PC-9 (cell line): Measurements from ENCODE around the gene TLR3. TPM values are rescaled to one million over a fixed set of nuclear protein-coding genes. Genes with fewer than 3 reads are reported as not detected.
A peak's percentile ranks its signal among the peaks of the same experiment; 100 is the strongest.

Experiments used
- Bru-seq: library from RNA; stranded (reverse); fragments of 400-500 nt; gene quantifications from one replicate; lab custom pipeline; 2021; lab: Mats Ljungman, UMichigan
- BruChase-seq, 2 experiments: library from RNA; stranded (reverse); fragments of 400-500 nt; gene quantifications; one replicate each; lab custom pipeline; 2021; lab: Mats Ljungman, UMichigan
- BruUV-seq: library from RNA; stranded (reverse); fragments of 400-500 nt; replicated peaks from 2 replicates; lab custom pipeline; 2021; lab: Mats Ljungman, UMichigan
- CTCF ChIA-PET: fragments of 300-600 bp; sonication (Branson Sonifier 250); formaldehyde crosslinking; loops from one replicate; lab custom pipeline; 2022; ENCODE audit warnings: antibody characterized with exemption; lab: Charles Lee
- POLR2A ChIA-PET: fragments of 300-600 bp; sonication (Branson Sonifier 250); formaldehyde crosslinking; loops from one replicate; lab custom pipeline; 2022; ENCODE audit warnings: antibody characterized with exemption; ENCODE audit not compliant: unreplicated experiment; lab: Charles Lee
- DNase-seq, 2 experiments: peaks; one replicate each; pipeline versions ENCODE4 v3.0.0 to v3.0.0-alpha.2; 2015 to 2022; ENCODE audit warnings: mixed read lengths in 1 of 2
- H2AFZ ChIP-seq: fragments of 200-600 bp; sonication (generic); 2 replicates; pipeline ENCODE4 v1.8.1; 2017; ENCODE audit warnings: antibody characterized with exemption
- H3F3A ChIP-seq: fragments of 200-600 bp; sonication (generic); 2 replicates; pipeline ENCODE4 v1.8.1; 2017; ENCODE audit warnings: antibody characterized with exemption, mild to moderate bottlenecking, low read depth; ENCODE audit not compliant: insufficient read depth
- H3K27ac ChIP-seq: fragments of 200-600 bp; sonication (generic); 2 replicates; pipeline ENCODE4 v1.6.1; 2016; ENCODE audit warnings: mixed run types
- H3K27me3 ChIP-seq: fragments of 200-600 bp; sonication (generic); 2 replicates; pipeline ENCODE4 v1.6.1; 2016; ENCODE audit warnings: low read depth, mixed run types; ENCODE audit not compliant: insufficient read depth
- H3K36me3 ChIP-seq: fragments of 200-600 bp; sonication (generic); 2 replicates; pipeline ENCODE4 v1.6.1; 2016; ENCODE audit warnings: low read depth, mixed run types
- H3K4me1 ChIP-seq: fragments of 200-600 bp; sonication (generic); replicated peaks from 2 replicates; pipeline ENCODE4 v1.6.1; 2016; ENCODE audit warnings: mixed run types; ENCODE audit not compliant: insufficient read depth
- H3K4me2 ChIP-seq: fragments of 200-600 bp; sonication (generic); 2 replicates; pipeline ENCODE4 v1.6.1; 2017; ENCODE audit warnings: mixed run types
- H3K4me3 ChIP-seq: fragments of 200-600 bp; sonication (generic); 2 replicates; pipeline ENCODE4 v1.6.1; 2016; ENCODE audit warnings: mixed run types
- H3K79me2 ChIP-seq: fragments of 200-600 bp; sonication (generic); 2 replicates; pipeline ENCODE4 v1.6.1; 2017; ENCODE audit warnings: low read depth, mixed run types
- H3K9me2 ChIP-seq: fragments of 200-600 bp; sonication (generic); 2 replicates; pipeline ENCODE4 v1.8.1; 2017; ENCODE audit warnings: mild to moderate bottlenecking; ENCODE audit not compliant: insufficient read depth
- H3K9me3 ChIP-seq: fragments of 200-600 bp; sonication (generic); 2 replicates; pipeline ENCODE4 v1.8.1; 2016; ENCODE audit warnings: low read depth; ENCODE audit not compliant: insufficient read depth
- H4K20me1 ChIP-seq: fragments of 200-600 bp; sonication (generic); 2 replicates; pipeline ENCODE4 v1.8.1; 2017; ENCODE audit not compliant: insufficient read depth
- EZH2 ChIP-seq: fragments of 200-600 bp; sonication (generic); IDR thresholded peaks from 2 replicates; pipeline ENCODE4 v1.8.0; 2017; ENCODE audit warnings: antibody characterized with exemption, low read depth
- intact Hi-C: fragments of 100-400 bp; cut with micrococcal nuclease; formaldehyde crosslinking; loops from one replicate; pipeline ENCODE4 v1.10.0; 2022; ENCODE audit not compliant: unreplicated experiment
- long read RNA-seq: library from polyadenylated mRNA; stranded (forward); transcript quantifications from one replicate; pipeline ENCODE4 v2.0.0, GENCODE V29; 2022
- total RNA-seq: library from RNA; stranded (reverse); gene quantifications from 2 replicates; pipeline ENCODE4 v1.2.3, GENCODE V29; 2021
- TF ChIP-seq, protein P1 (sequence below): fragments of 200-600 bp; sonication (generic); conservative IDR thresholded peaks from 2 replicates; pipeline ENCODE4 v1.6.1; 2017; ENCODE audit warnings: mixed run types, antibody characterized with exemption, mild to moderate bottlenecking, moderate library complexity

TLR3 gene
- total RNA-seq (7.7 and 10.3 TPM in 2 replicates), Bru-seq, nascent RNA (percentile 39 among the genes with signal in this experiment), BruChase-seq, experiment 1, labeled RNA remaining after a 2-hour chase (percentile 51 among the genes with signal in this experiment), BruChase-seq, experiment 2, labeled RNA remaining after a 6-hour chase (percentile 59 among the genes with signal in this experiment)
- long read RNA-seq, full-length matches to known transcripts, result 7 of 8 reads
- long read RNA-seq, partial matches to known transcripts, result 1 of 8 reads
- long read RNA-seq, other reads (novel, unspliced or antisense), result 0 of 8 reads

GRCh38 chr4:186068581-186069348 lies at the start of gene TLR3:
Gene TLR3 (plus strand): TSS chr4:186069156. CDS start chr4:186076620, 7,464 bp downstream.
- no peaks in the 10 kb centered on the region for H3K9me3 ChIP-seq
- H4K20me1 ChIP-seq, result no peaks in the 10 kb centered on the region
- peak within 1 kb of the TSS; percentile 74 for H2AFZ ChIP-seq
- no peaks in the 10 kb centered on the region for H3F3A ChIP-seq
- H3K4me2 ChIP-seq, result peak within 1 kb of the TSS; percentile 84
- no peaks in the 10 kb centered on the region for H3K36me3 ChIP-seq
- H3K79me2 ChIP-seq, result no peaks in the 10 kb centered on the region
- TF ChIP-seq EZH2, result no peak
- TF ChIP-seq, protein P1, sequence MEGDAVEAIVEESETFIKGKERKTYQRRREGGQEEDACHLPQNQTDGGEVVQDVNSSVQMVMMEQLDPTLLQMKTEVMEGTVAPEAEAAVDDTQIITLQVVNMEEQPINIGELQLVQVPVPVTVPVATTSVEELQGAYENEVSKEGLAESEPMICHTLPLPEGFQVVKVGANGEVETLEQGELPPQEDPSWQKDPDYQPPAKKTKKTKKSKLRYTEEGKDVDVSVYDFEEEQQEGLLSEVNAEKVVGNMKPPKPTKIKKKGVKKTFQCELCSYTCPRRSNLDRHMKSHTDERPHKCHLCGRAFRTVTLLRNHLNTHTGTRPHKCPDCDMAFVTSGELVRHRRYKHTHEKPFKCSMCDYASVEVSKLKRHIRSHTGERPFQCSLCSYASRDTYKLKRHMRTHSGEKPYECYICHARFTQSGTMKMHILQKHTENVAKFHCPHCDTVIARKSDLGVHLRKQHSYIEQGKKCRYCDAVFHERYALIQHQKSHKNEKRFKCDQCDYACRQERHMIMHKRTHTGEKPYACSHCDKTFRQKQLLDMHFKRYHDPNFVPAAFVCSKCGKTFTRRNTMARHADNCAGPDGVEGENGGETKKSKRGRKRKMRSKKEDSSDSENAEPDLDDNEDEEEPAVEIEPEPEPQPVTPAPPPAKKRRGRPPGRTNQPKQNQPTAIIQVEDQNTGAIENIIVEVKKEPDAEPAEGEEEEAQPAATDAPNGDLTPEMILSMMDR, result no peak
- POLR2A ChIA-PET, result interaction anchor here (0.6 to 0.9 kb wide), 2 partner anchors 64 to 1367 kb away, joined by 3 to 4 read pairs; no protein-coding TSS in a partner anchor
- H3K4me3 ChIP-seq, result peak within 1 kb of the TSS; percentile 60
- no peak for DNase-seq
- H3K4me1 ChIP-seq, result peaks cover 6% of the 10 kb centered on the region; the same call in 1 of the 2 replicates
- CTCF ChIA-PET, result interaction anchor here (0.6 to 1.9 kb wide), 5 partner anchors 11 to 84 kb away, joined by 3 to 19 read pairs (median 4); no protein-coding TSS in a partner anchor
- no TSS peak for BruUV-seq
- H3K27ac ChIP-seq, result no peak within 1 kb of the TSS
- intact Hi-C loops, result loop anchor here (1.0 to 2.0 kb wide), 2 partner anchors 69 to 122 kb away; partner anchors contain the start of gene CYP4V2
- H3K27me3 ChIP-seq, result no peaks in the 10 kb centered on the region
- H3K9me2 ChIP-seq, result no peaks in the 10 kb centered on the region; the same call in 1 of the 2 replicates

- H3K9me2 ChIP-seq, result no peaks in the 10 kb centered on the region
- H4K20me1 ChIP-seq, result no peaks in the 10 kb centered on the region
- H3K4me3 ChIP-seq, result no peak overlapping the region
- ChIA-PET POLR2A (no interaction called here), CTCF (interaction anchor here (0.8 to 1.0 kb wide), 2 partner anchors 118 to 172 kb away, joined by 3 read pairs; no protein-coding TSS in a partner anchor)
- H2AFZ ChIP-seq, result no peak overlapping the region
- no peaks in the 10 kb centered on the region for H3K9me3 ChIP-seq
- H3F3A ChIP-seq, result no peaks in the 10 kb centered on the region
- no TSS peak for BruUV-seq
- TF ChIP-seq, protein P1, result no peak
- TF ChIP-seq EZH2, result no peak
- H3K4me2 ChIP-seq, result no peak overlapping the region
- H3K27ac ChIP-seq, result no peak overlapping the region
- H3K36me3 ChIP-seq, result no peaks in the 10 kb centered on the region
- no peak for DNase-seq
- H3K4me1 ChIP-seq, result no peaks in the 10 kb centered on the region
- H3K79me2 ChIP-seq, result no peaks in the 10 kb centered on the region
- no peaks in the 10 kb centered on the region for H3K27me3 ChIP-seq
- intact Hi-C loops, result no loop called here
These were observed 49.7 kb upstream of the TLR3 start for GRCh38 chr4:186019269-186019668.

DNA sequence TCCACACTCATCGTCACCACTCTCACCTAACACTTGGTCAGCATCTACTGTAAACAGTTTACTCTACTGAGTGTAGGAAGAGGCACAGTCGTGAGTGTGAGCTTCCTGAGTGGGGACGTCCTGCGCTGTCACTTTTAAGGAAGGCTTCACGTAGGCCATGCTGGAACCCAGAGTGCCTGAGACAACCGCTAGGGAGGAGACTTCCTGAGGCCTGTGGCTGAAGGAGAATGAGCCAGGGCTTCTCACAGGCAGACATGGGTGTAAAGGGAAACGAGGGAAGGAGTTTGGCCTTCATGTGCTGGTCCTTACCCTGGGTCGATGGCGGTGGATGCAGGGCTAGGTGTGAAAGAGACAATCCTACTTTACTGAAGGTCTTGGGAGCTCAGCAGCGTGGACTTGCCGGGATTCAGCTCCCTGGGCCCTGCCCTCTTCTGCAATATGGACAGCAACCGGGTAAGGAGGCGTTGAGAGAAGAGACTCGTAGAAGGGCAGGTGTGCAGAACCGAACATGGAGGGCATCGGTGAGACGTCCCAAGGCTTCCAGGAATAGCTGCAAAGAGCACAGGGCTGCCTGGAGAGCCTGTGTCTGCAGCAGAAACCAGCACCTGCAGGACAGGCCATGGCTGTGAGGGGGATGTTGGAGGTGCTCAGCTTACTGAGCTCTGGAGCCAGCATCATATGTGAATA lies 48.7 kb upstream of the TLR3 start:
- TF ChIP-seq, protein P1, result no peak
- no peak for TF ChIP-seq EZH2
- ChIA-PET POLR2A (no interaction called here), CTCF (interaction anchor here (1.0 kb wide), 1 partner anchor 173 kb away, joined by 3 read pairs; no protein-coding TSS in a partner anchor)
- no peak for DNase-seq
- H2AFZ ChIP-seq, result no peak overlapping the region
- H3K9me3 ChIP-seq, result no peaks in the 10 kb centered on the region
- no peak overlapping the region for H3K27ac ChIP-seq
- H3K4me2 ChIP-seq, result no peak overlapping the region
- BruUV-seq, result no TSS peak
- no peaks in the 10 kb centered on the region for H3F3A ChIP-seq
- no peaks in the 10 kb centered on the region for H4K20me1 ChIP-seq
- intact Hi-C loops, result loop anchor here (2.0 kb wide), 2 partner anchors 123 to 379 kb away; no protein-coding TSS in a partner anchor
- H3K4me1 ChIP-seq, result no peaks in the 10 kb centered on the region
- no peaks in the 10 kb centered on the region for H3K36me3 ChIP-seq
- H3K9me2 ChIP-seq, result no peaks in the 10 kb centered on the region
- H3K79me2 ChIP-seq, result no peaks in the 10 kb centered on the region
- H3K4me3 ChIP-seq, result no peak overlapping the region
- no peaks in the 10 kb centered on the region for H3K27me3 ChIP-seq
